SK-N-MC (cell line): ENCODE results near the gene LRRC72.

Experiments
- EZH2 ChIP-seq: fragments of 200-600 bp; sonication (generic); IDR thresholded peaks from one replicate; pipeline ENCODE4 v1.6.1; 2017; ENCODE audit warnings: antibody characterized with exemption
- FOXP2 ChIP-seq: optimal IDR thresholded peaks from 2 replicates; pipeline ENCODE3; 2011; ENCODE audit warnings: mild to moderate bottlenecking, moderate library complexity; ENCODE audit not compliant: insufficient read depth; ENCODE audit errors: extremely low read length, control extremely low read depth
- POLR2AphosphoS5 ChIP-seq: IDR thresholded peaks from 2 replicates; pipeline ENCODE4 v1.6.1; 2012; ENCODE audit warnings: mild to moderate bottlenecking, low read depth, low read length, borderline replicate concordance

DNA sequence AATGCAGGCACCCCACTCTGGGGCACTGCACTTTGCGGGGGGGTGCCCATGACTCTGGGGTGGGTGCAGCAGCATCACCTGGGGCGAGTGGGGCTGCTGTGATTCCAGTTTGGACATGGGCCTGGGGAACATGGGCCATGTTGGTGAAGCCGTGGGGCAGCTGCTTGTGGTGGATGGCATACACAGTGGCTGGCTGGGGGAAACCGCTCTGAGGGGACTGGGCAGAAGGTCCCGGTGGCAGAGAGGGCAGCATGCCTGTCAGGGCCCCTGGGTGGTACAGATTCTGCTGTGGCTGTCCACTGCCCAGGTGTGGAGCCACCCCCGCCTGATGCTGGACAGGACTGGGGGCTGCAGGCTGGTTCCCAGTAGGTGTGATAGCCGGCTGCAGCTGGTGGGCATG lies 57.2 kb downstream of the LRRC72 start:
- no peak for TF ChIP-seq POLR2AphosphoS5
- TF ChIP-seq EZH2: no peak
- TF ChIP-seq FOXP2: no peak
